GM12878 (cell line): Measurements from ENCODE around the gene CA5A. TPM values are rescaled to one million over a fixed set of nuclear protein-coding genes. Genes with fewer than 3 reads are reported as not detected.

Experiments
- ATAC-seq: fragments of 200-7000 bp; cut with Tn5 transposase; 3 replicates; pipeline ENCODE4 v1.9.1; 2020; ENCODE audit warnings: mild to moderate bottlenecking, moderate library complexity
- BruUV-seq: library from RNA; stranded (reverse); fragments of 400-500 nt; replicated peaks from 2 replicates; lab custom pipeline; 2021; lab: Mats Ljungman, UMichigan
- CTCF ChIA-PET: fragments of 300-600 bp; sonication (Branson Sonifier 250); formaldehyde crosslinking; extraction: SDS; loops from one replicate; lab custom pipeline; 2021; ENCODE audit warnings: inconsistent platforms; lab: Yijun Ruan, JAX
- POLR2A ChIA-PET: fragments of 350-600 bp; formaldehyde crosslinking; extraction: SDS; loops from one replicate; lab custom pipeline; 2021; ENCODE audit warnings: inconsistent platforms; lab: Charles Lee
- RAD21 ChIA-PET: fragments of 300-600 bp; sonication (Branson Sonifier 250); formaldehyde crosslinking; loops from one replicate; lab custom pipeline; 2023; ENCODE audit warnings: antibody characterized with exemption; ENCODE audit not compliant: unreplicated experiment; lab: Charles Lee
- SMC1A ChIA-PET: fragments of 300-600 bp; sonication (Branson Sonifier 250); formaldehyde crosslinking; loops from one replicate; lab custom pipeline; 2023; ENCODE audit not compliant: unreplicated experiment, uncharacterized antibody; lab: Charles Lee
- DNase-seq: peaks from one replicate; pipeline ENCODE4 v3.0.0-alpha.2; 2011; ENCODE audit warnings: low read depth, low spot score
- FAIRE-seq: peaks from 3 replicates; lab custom pipeline; 2011; peaks lifted over from hg19 to GRCh38; lab: Jason Lieb, UNC
- H2AFZ ChIP-seq: 2 replicates; pipeline ENCODE4 v1.6.0; 2011; ENCODE audit warnings: low read depth, low read length, control low read depth; ENCODE audit not compliant: control insufficient read depth
- H3K27ac ChIP-seq: 2 replicates; pipeline ENCODE4 v1.5.1; 2011; ENCODE audit warnings: control low read depth; ENCODE audit not compliant: control insufficient read depth, insufficient read depth
- H3K27me3 ChIP-seq, 2 experiments: replicated peaks in 1 of 2; 2 replicates each; pipeline versions ENCODE4 v1.6.0 to v1.6.1; 2011; ENCODE audit warnings: low read length in 1 of 2; ENCODE audit not compliant: control insufficient read depth in 2 of 2, insufficient read depth in 2 of 2
- H3K36me3 ChIP-seq, 2 experiments: 2 replicates each; pipeline ENCODE4 v1.5.1; 2011; ENCODE audit warnings: low read length in 1 of 2; ENCODE audit not compliant: control insufficient read depth in 2 of 2, insufficient read depth in 2 of 2
- H3K4me1 ChIP-seq: 2 replicates; pipeline ENCODE4 v1.6.1; 2011; ENCODE audit warnings: mild to moderate bottlenecking, low read length, moderate library complexity, mixed read lengths; ENCODE audit not compliant: control insufficient read depth, insufficient read depth
- H3K4me2 ChIP-seq: 2 replicates; pipeline ENCODE4 v1.6.0; 2011; ENCODE audit warnings: control low read depth; ENCODE audit not compliant: control insufficient read depth, insufficient read depth
- H3K4me3 ChIP-seq: fragments of 200-600 bp; sonication (generic); 2 replicates; pipeline ENCODE4 v1.5.1; 2016
- H3K79me2 ChIP-seq: 2 replicates; pipeline ENCODE4 v1.6.0; 2011; ENCODE audit warnings: low read length; ENCODE audit not compliant: control insufficient read depth, insufficient read depth
- H3K9ac ChIP-seq: 2 replicates; pipeline ENCODE4 v1.8.0; 2011; ENCODE audit warnings: low read length, control low read depth, mixed read lengths; ENCODE audit not compliant: control insufficient read depth, insufficient read depth
- H3K9me3 ChIP-seq: replicated peaks from 3 replicates; pipeline ENCODE4 v1.5.1; 2011; ENCODE audit warnings: mild to moderate bottlenecking, low read length; ENCODE audit not compliant: control insufficient read depth, insufficient read depth
- H4K20me1 ChIP-seq: 2 replicates; pipeline ENCODE4 v1.6.0; 2011; ENCODE audit not compliant: control insufficient read depth, insufficient read depth
- BCL11A ChIP-seq: IDR thresholded peaks from 2 replicates; pipeline ENCODE4 v1.6.1; 2011; ENCODE audit warnings: low read depth, low read length
- CEBPZ ChIP-seq: fragments of 150-350 bp; IDR thresholded peaks from 2 replicates; pipeline ENCODE4 v1.6.1; 2016; ENCODE audit warnings: low read depth, low read length
- HDAC6 ChIP-seq: fragments of 200-600 bp; sonication (generic); IDR thresholded peaks from one replicate; pipeline ENCODE4 v1.8.0; 2017; ENCODE audit warnings: antibody characterized with exemption; ENCODE audit not compliant: unreplicated experiment
- IKZF2 ChIP-seq, 2 experiments: fragments of 450-650 bp; IDR thresholded peaks; 2 replicates each; pipeline ENCODE4 v1.6.1; 2017; ENCODE audit warnings: mild to moderate bottlenecking in 2 of 2, moderate library complexity in 2 of 2
- RAD21 ChIP-seq: IDR thresholded peaks from 2 replicates; pipeline ENCODE4 v1.6.1; 2011; ENCODE audit warnings: mild to moderate bottlenecking, low read depth, low read length, moderate library complexity; ENCODE audit not compliant: insufficient read depth
- YY1 ChIP-seq: IDR thresholded peaks from 2 replicates; pipeline ENCODE4 v1.6.1; 2011; ENCODE audit warnings: low read depth, mild to moderate bottlenecking, low read length
- ZNF274 ChIP-seq: IDR thresholded peaks from one replicate; pipeline ENCODE4 v1.8.0; 2011; ENCODE audit not compliant: insufficient read length, insufficient read depth
- ZNF622 ChIP-seq: fragments of 450-650 bp; IDR thresholded peaks from 2 replicates; pipeline ENCODE4 v1.6.1; 2017; ENCODE audit warnings: mild to moderate bottlenecking, inconsistent platforms
- WGBS: methylation state at CpG from one replicate; pipeline ENCODE4 v1.1.6; 2016; ENCODE audit warnings: low lambda C conversion rate; ENCODE audit not compliant: insufficient replicate concordance, insufficient coverage; ENCODE audit errors: missing lambda C conversion rate; 5-methylcytosine and 5-hydroxymethylcytosine counted together
- in situ Hi-C: fragments of 300-500 bp; cut with MboI; formaldehyde crosslinking; loops from 9 replicates; pipeline ENCODE4 v1.14.3; 2018; ENCODE audit warnings: mixed read lengths
- intact Hi-C: fragments of 100-400 bp; cut with micrococcal nuclease; formaldehyde crosslinking; loops from one replicate; pipeline ENCODE4 v1.14.2; 2022; ENCODE audit not compliant: unreplicated experiment
- polyA plus RNA-seq, 11 experiments: library from polyadenylated mRNA; depleted of rRNA in 4 of 11; unstranded in 6 of 11; stranded (reverse) in 5 of 11; fragments of >200 nt; fragmentation: Nextera tagmentation in 4 of 11; fragmentation: Illumina TruSeq in 1 of 11; extraction: Ambion mirVana in 4 of 11; extraction: Trizol in 1 of 11; gene quantifications; 1 replicate in 1 of 11; 2 replicates in 10 of 11; pipeline versions ENCODE4 v1.2.1 to v1.2.3, GENCODE V29; 2011 to 2016; ENCODE audit warnings: inconsistent platforms in 2 of 11, missing spikeins in 2 of 11, low read depth in 1 of 11
- total RNA-seq, 4 experiments: library from RNA; depleted of rRNA in 3 of 4; stranded (reverse); fragments of >200 nt in 3 of 4; fragmentation: Illumina TruSeq in 1 of 4; extraction: Trizol in 1 of 4; gene quantifications; 2 replicates each; pipeline versions ENCODE4 v1.2.1 to v1.2.3, GENCODE V29; 2013 to 2021

CA5A gene
- total and polyA plus RNA-seq, 10 of the 15 experiments (the other 5 are each of a cell fraction or from before 2014, with no cell fraction given): not detected

- DNase-seq (no peak), ATAC-seq (no peak), FAIRE-seq (no peak)
- in situ Hi-C loops: no loop called here
- ChIA-PET POLR2A (no interaction called here), CTCF (no interaction called here)
- Histone ChIP-seq H3K4me3 (no peak overlapping the region), H3K4me2 (no peak overlapping the region), H3K27ac (no peak overlapping the region), H4K20me1 (no peaks in the 10 kb centered on the region), H3K4me1 (no peaks in the 10 kb centered on the region), H2AFZ (no peak overlapping the region), H3K27me3 (no peaks in the 10 kb centered on the region), H3K9me3 (no peaks in the 10 kb centered on the region)
- no TSS peak for BruUV-seq
- intact Hi-C loops: no loop called here
- TF ChIP-seq ZNF622 (no peak), BCL11A (no peak), RAD21 (no peak), YY1 (no peak), IKZF2 (IDR thresholded peaks at IDR 0.05) (no peak), CEBPZ (no peak), ZNF274 (no peak), HDAC6 (no peak)
- TF ChIP-seq, all 136 proteins: peak for 0
- H3K36me3 ChIP-seq: peaks cover 0 to 2% of the 10 kb centered on the region in 2 experiments; a peak in 3 of 4 replicates
- ChIA-PET RAD21 (no interaction called here), SMC1A (no interaction called here)
- H3K9ac ChIP-seq: no peak overlapping the region
- no peaks in the 10 kb centered on the region; the same call in 1 of the 2 replicates for H3K79me2 ChIP-seq
- WGBS: 65% methylated on average over 5 of the region's 5 CpGs
Observed at GRCh38 chr16:87978127-87978526, 41.8 kb upstream of the CA5A start.
